Measurements from ENCODE around the gene SUPT3H. TPM values are rescaled to one million over a fixed set of nuclear protein-coding genes. Genes with fewer than 3 reads are reported as not detected.
"Not testable (repeated sequence)": the region's sequence is repeated elsewhere in the genome, so short reads cannot be mapped to it uniquely, and the experiment has no call there.

SUPT3H gene
- total and polyA plus RNA-seq, 4 donors: 2.3 to 9.4 (median 5.8) TPM

- Histone ChIP-seq H3K27ac (ENCODE audit: low read depth in 1 of 2, low read length in 2 of 2) (no peak overlapping the region), H3K9me3 (ENCODE audit: control insufficient read depth, low read length) (no peaks in the 10 kb centered on the region), H3K4me1 (ENCODE audit: control insufficient read depth in 1 of 2, insufficient read depth in 2 of 2, low read length in 2 of 2) (no peaks in the 10 kb centered on the region), H3K27me3 (ENCODE audit: control insufficient read depth in 1 of 2, insufficient read depth in 2 of 2, low read length in 1 of 2) (no peaks in the 10 kb centered on the region), H3K4me3 (ENCODE audit: low read length in 2 of 2) (no peak overlapping the region), H3K36me3 (ENCODE audit: control insufficient read depth in 1 of 2, insufficient read depth in 2 of 2, low read length in 1 of 2) (no peaks in the 10 kb centered on the region)
- WGBS, 2 donors: 94% methylated on average over 1 of the region's 1 CpG
- intact Hi-C loops (cut with DNase I): no loop called here
- no peak for ATAC-seq (ENCODE audit: low FRiP score)
- no peak for DNase-seq
Measured at GRCh38 chr6:45148711-45149341, 228.9 kb downstream of the SUPT3H start.

- intact Hi-C loops (cut with DNase I): no loop called here
- no peaks in the 10 kb centered on the region for H3K4me1 ChIP-seq (ENCODE audit: control insufficient read depth in 1 of 2, insufficient read depth in 2 of 2, low read length in 2 of 2)
Measured at GRCh38 chr6:45148278-45148677, 229.5 kb downstream of the SUPT3H start.

GRCh38 chr6:45145658-45146057 lies 232.1 kb downstream of the SUPT3H start:
- H3K27ac ChIP-seq (ENCODE audit: low read depth in 1 of 2, low read length in 2 of 2); H3K4me3 ChIP-seq (ENCODE audit: low read length in 2 of 2); ATAC-seq (ENCODE audit: low FRiP score); H3K27me3 ChIP-seq (ENCODE audit: control insufficient read depth in 1 of 2, insufficient read depth in 2 of 2, low read length in 1 of 2); DNase-seq; intact Hi-C loops (cut with DNase I); H3K9me3 ChIP-seq (ENCODE audit: control insufficient read depth, low read length); H3K4me1 ChIP-seq (ENCODE audit: control insufficient read depth in 1 of 2, insufficient read depth in 2 of 2, low read length in 2 of 2); H3K36me3 ChIP-seq (ENCODE audit: control insufficient read depth in 1 of 2, insufficient read depth in 2 of 2, low read length in 1 of 2): not testable (repeated sequence)
- WGBS, 2 donors: 92 to 95% methylated on average over 3 of the region's 3 CpGs

More at GRCh38 chr6:45148278-45148677, 229.5 kb downstream of the SUPT3H start:
- 83 to 92% methylated on average over 1 of the region's 1 CpG for WGBS, 2 donors
- Histone ChIP-seq H3K4me3 (ENCODE audit: low read length in 2 of 2) (no peak overlapping the region), H3K36me3 (ENCODE audit: control insufficient read depth in 1 of 2, insufficient read depth in 2 of 2, low read length in 1 of 2) (no peaks in the 10 kb centered on the region), H3K9me3 (ENCODE audit: control insufficient read depth, low read length) (no peaks in the 10 kb centered on the region), H3K27me3 (ENCODE audit: control insufficient read depth in 1 of 2, insufficient read depth in 2 of 2, low read length in 1 of 2) (no peaks in the 10 kb centered on the region), H3K27ac (ENCODE audit: low read depth in 1 of 2, low read length in 2 of 2) (no peak overlapping the region)
- DNase-seq: no peak
- ATAC-seq (ENCODE audit: low FRiP score): no peak

DNA sequence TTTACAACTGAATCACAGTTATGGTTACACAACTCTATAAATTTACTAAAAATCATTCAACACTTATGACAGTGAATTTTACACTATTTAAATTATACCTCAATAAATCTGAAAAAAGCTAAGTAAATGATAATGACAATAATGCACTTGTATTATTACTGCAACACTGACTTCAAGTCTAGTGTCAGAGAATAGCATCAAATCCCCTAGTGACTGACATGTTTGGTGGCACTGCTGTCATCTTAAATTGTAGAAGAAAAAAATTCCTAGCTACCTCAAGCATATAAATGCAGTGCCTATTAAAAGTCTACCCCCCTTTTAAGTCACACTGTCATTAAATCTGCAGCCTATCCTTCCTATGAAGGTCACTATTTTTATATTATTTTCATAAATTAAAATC lies 239.0 kb downstream of the SUPT3H start:
- Histone ChIP-seq H3K9me3 (ENCODE audit: control insufficient read depth, low read length) (no peaks in the 10 kb centered on the region), H3K27me3 (ENCODE audit: control insufficient read depth in 1 of 2, insufficient read depth in 2 of 2, low read length in 1 of 2) (no peaks in the 10 kb centered on the region), H3K36me3 (ENCODE audit: control insufficient read depth in 1 of 2, insufficient read depth in 2 of 2, low read length in 1 of 2) (no peaks in the 10 kb centered on the region), H3K4me1 (ENCODE audit: control insufficient read depth in 1 of 2, insufficient read depth in 2 of 2, low read length in 2 of 2) (no peaks in the 10 kb centered on the region), H3K4me3 (ENCODE audit: low read length in 2 of 2) (no peak overlapping the region), H3K27ac (ENCODE audit: low read depth in 1 of 2, low read length in 2 of 2) (no peak overlapping the region)
- intact Hi-C loops (cut with DNase I): no loop called here
- DNase-seq (no peak), ATAC-seq (ENCODE audit: low FRiP score) (no peak)

GRCh38 chr6:45136495-45136894 lies 241.2 kb downstream of the SUPT3H start:
- Histone ChIP-seq H3K27ac (ENCODE audit: low read depth in 1 of 2, low read length in 2 of 2) (no peak overlapping the region), H3K36me3 (ENCODE audit: control insufficient read depth in 1 of 2, insufficient read depth in 2 of 2, low read length in 1 of 2) (no peaks in the 10 kb centered on the region), H3K27me3 (ENCODE audit: control insufficient read depth in 1 of 2, insufficient read depth in 2 of 2, low read length in 1 of 2) (no peaks in the 10 kb centered on the region), H3K4me3 (ENCODE audit: low read length in 2 of 2) (no peak overlapping the region), H3K9me3 (ENCODE audit: control insufficient read depth, low read length) (no peaks in the 10 kb centered on the region), H3K4me1 (ENCODE audit: control insufficient read depth in 1 of 2, insufficient read depth in 2 of 2, low read length in 2 of 2) (peaks cover 0 to 3% of the 10 kb centered on the region in 2 donors)
- no peak for DNase-seq
- intact Hi-C loops (cut with DNase I): no loop called here
- ATAC-seq (ENCODE audit: low FRiP score): no peak

- Histone ChIP-seq H3K4me1 (ENCODE audit: control insufficient read depth in 1 of 2, insufficient read depth in 2 of 2, low read length in 2 of 2) (peaks cover 0 to 3% of the 10 kb centered on the region in 2 donors), H3K9me3 (ENCODE audit: control insufficient read depth, low read length) (no peaks in the 10 kb centered on the region), H3K27me3 (ENCODE audit: control insufficient read depth in 1 of 2, insufficient read depth in 2 of 2, low read length in 1 of 2) (no peaks in the 10 kb centered on the region), H3K36me3 (ENCODE audit: control insufficient read depth in 1 of 2, insufficient read depth in 2 of 2, low read length in 1 of 2) (no peaks in the 10 kb centered on the region), H3K27ac (ENCODE audit: low read depth in 1 of 2, low read length in 2 of 2) (no peak overlapping the region), H3K4me3 (ENCODE audit: low read length in 2 of 2) (no peak overlapping the region)
- intact Hi-C loops (cut with DNase I): no loop called here
- WGBS, 2 donors: 11 to 23% methylated on average over 1 of the region's 1 CpG
- DNase-seq: no peak
- no peak for ATAC-seq (ENCODE audit: low FRiP score)
Measured at GRCh38 chr6:45132658-45133294, 245.0 kb downstream of the SUPT3H start.

GRCh38 chr6:45132059-45132458 lies 245.7 kb downstream of the SUPT3H start:
- ATAC-seq (ENCODE audit: low FRiP score): no peak
- no peak for DNase-seq
- WGBS, 2 donors: 50 to 55% methylated on average over 1 of the region's 1 CpG
- H3K27me3 ChIP-seq (ENCODE audit: control insufficient read depth in 1 of 2, insufficient read depth in 2 of 2, low read length in 1 of 2): no peaks in the 10 kb centered on the region
- intact Hi-C loops (cut with DNase I): no loop called here
- no peaks in the 10 kb centered on the region for H3K36me3 ChIP-seq (ENCODE audit: control insufficient read depth in 1 of 2, insufficient read depth in 2 of 2, low read length in 1 of 2)
- no peaks in the 10 kb centered on the region for H3K9me3 ChIP-seq (ENCODE audit: control insufficient read depth, low read length)
- no peak overlapping the region for H3K4me3 ChIP-seq (ENCODE audit: low read length in 2 of 2)
- H3K27ac ChIP-seq (ENCODE audit: low read depth in 1 of 2, low read length in 2 of 2): no peak overlapping the region
- H3K4me1 ChIP-seq (ENCODE audit: control insufficient read depth in 1 of 2, insufficient read depth in 2 of 2, low read length in 2 of 2): peaks cover 0 to 3% of the 10 kb centered on the region in 2 donors

DNA sequence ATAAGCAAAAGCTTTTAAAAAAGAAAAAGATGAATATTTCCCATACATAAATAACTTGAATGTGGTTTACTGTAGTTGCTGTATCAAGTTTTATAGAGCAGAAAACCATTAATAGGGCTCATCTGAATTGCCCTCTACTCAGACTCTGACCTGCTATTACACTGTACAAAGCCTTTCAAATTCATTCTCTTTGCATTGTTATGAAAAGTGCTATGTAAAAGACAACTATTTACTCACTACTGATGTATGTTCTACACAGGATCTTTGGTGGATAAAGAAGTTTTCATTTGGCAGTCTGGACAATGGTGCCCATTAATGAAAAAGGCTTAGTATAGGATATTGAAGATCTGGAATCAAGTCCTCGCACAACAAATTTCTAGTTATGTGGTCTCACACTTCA lies 248.7 kb downstream of the SUPT3H start:
- WGBS, 2 donors: 100% methylated on average over 1 of the region's 1 CpG
- ATAC-seq (ENCODE audit: low FRiP score) (no peak), DNase-seq (no peak)
- Histone ChIP-seq H3K4me1 (ENCODE audit: control insufficient read depth in 1 of 2, insufficient read depth in 2 of 2, low read length in 2 of 2) (peaks cover 0 to 3% of the 10 kb centered on the region in 2 donors), H3K36me3 (ENCODE audit: control insufficient read depth in 1 of 2, insufficient read depth in 2 of 2, low read length in 1 of 2) (no peaks in the 10 kb centered on the region), H3K27ac (ENCODE audit: low read depth in 1 of 2, low read length in 2 of 2) (no peak overlapping the region), H3K27me3 (ENCODE audit: control insufficient read depth in 1 of 2, insufficient read depth in 2 of 2, low read length in 1 of 2) (no peaks in the 10 kb centered on the region), H3K9me3 (ENCODE audit: control insufficient read depth, low read length) (no peaks in the 10 kb centered on the region), H3K4me3 (ENCODE audit: low read length in 2 of 2) (no peak overlapping the region)
- intact Hi-C loops (cut with DNase I): no loop called here

DNA sequence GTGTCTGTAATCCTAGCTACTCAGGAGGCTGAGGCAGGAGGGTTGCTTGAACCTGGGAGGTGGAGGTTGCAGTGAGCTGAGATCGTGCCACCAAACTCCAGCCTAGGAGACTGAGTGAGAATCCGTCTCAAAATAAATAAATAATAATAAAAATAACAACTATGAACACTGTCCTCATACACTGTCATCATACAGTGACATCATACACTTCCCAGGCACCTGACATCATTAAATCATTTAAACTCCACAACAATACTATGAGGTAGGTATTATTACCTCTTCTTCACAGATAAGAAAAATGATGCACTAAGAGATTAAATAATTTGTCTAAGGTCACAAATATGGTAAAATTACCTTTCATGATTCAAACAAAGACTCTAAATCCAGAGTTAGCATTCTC lies 250.5 kb downstream of the SUPT3H start:
- DNase-seq: no peak
- no peaks in the 10 kb centered on the region for H3K9me3 ChIP-seq (ENCODE audit: control insufficient read depth, low read length)
- 93 to 98% methylated on average over 2 of the region's 2 CpGs for WGBS, 2 donors

More for the DNA sequence above, 250.5 kb downstream of the SUPT3H start:
- Histone ChIP-seq H3K27me3 (ENCODE audit: control insufficient read depth in 1 of 2, insufficient read depth in 2 of 2, low read length in 1 of 2) (no peaks in the 10 kb centered on the region), H3K4me3 (ENCODE audit: low read length in 2 of 2) (no peak overlapping the region), H3K36me3 (ENCODE audit: control insufficient read depth in 1 of 2, insufficient read depth in 2 of 2, low read length in 1 of 2) (no peaks in the 10 kb centered on the region), H3K4me1 (ENCODE audit: control insufficient read depth in 1 of 2, insufficient read depth in 2 of 2, low read length in 2 of 2) (peaks cover 0 to 3% of the 10 kb centered on the region in 2 donors), H3K27ac (ENCODE audit: low read depth in 1 of 2, low read length in 2 of 2) (no peak overlapping the region)
- ATAC-seq (ENCODE audit: low FRiP score): no peak
- intact Hi-C loops (cut with DNase I): no loop called here
